Activated naive CD8-positive, alpha-beta T cell treated with anti-CD3 and anti-CD28 coated beads, Interleukin-2, amount 10 ng/mL, durations not matched to agents 7 days and 5 days (primary cell): ENCODE data around the gene TMEM86A. TPM values are rescaled to one million over a fixed set of nuclear protein-coding genes. Genes with fewer than 3 reads are reported as not detected.

Experiments
- ATAC-seq: fragments of 150-1000 bp; cut with Tn5 transposase; one replicate; pipeline ENCODE4 v1.10.0; 2021; ENCODE audit warnings: low read depth, moderate library complexity
- POLR2A ChIA-PET: fragments of 350-600 bp; sonication (Branson Sonifier 250); formaldehyde crosslinking; loops from one replicate; lab custom pipeline; 2021; ENCODE audit warnings: antibody characterized with exemption; lab: Charles Lee
- DNase-seq: peaks from one replicate; pipeline ENCODE4 v3.0.0; 2021
- H3K27ac Mint-ChIP-seq: one replicate; pipeline ENCODE4 v1.8.0; 2022; ENCODE audit warnings: mild to moderate bottlenecking, mixed read lengths
- H3K27me3 Mint-ChIP-seq: one replicate; pipeline ENCODE4 v1.8.0; 2022; ENCODE audit warnings: mild to moderate bottlenecking, moderate library complexity, mixed read lengths
- H3K36me3 Mint-ChIP-seq: one replicate; pipeline ENCODE4 v1.8.0; 2021; ENCODE audit warnings: mild to moderate bottlenecking, mixed read lengths
- H3K4me1 Mint-ChIP-seq: one replicate; pipeline ENCODE4 v1.8.0; 2021; ENCODE audit warnings: mixed read lengths
- H3K4me3 Mint-ChIP-seq: one replicate; pipeline ENCODE4 v1.8.0; 2022; ENCODE audit warnings: mild to moderate bottlenecking, moderate library complexity, mixed read lengths
- H3K9me3 Mint-ChIP-seq: one replicate; pipeline ENCODE4 v1.8.0; 2021; ENCODE audit warnings: mixed read lengths
- total RNA-seq, 2 experiments: library from RNA; stranded (reverse); gene quantifications; one replicate each; pipeline ENCODE4 v1.2.3, GENCODE V29; 2021

TMEM86A gene
- total RNA-seq, 2 experiments from 2014 or later: 1.4 to 1.7 TPM

DNA sequence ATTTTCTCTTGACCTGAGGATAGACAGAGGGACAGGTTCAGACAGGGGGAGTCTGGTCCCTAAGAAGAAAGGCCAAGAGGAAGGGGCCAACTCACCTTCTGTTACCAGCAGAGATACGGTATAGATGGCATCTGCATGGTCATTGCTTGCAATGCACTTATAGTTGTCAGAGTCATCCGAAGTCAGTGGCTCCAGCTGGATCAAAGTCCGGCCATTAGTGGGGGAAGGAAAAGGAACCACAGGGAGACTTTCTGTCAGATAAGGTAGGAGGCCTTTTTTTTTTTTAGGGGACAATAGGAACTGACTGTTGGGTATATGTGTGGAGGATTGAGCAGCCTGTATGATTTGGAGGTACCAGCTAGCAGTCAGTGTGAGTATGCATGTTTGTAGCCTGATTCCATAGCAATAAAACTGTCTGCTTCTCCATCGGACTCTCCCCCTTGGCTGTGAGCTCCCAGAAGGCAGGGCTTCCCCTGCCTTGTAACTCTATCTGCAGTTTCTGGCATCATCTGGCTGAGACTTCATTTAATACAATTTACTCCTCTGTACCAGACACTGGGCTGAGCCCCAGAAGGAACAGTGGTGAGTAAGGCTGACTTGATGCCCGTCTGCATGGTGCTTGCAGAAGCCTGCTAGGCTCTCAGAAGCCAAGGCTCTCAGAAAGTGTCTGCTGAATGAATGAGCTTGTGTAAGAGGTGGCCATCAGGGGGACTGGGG, 21.7 kb downstream of the TMEM86A start:
- H3K27ac Mint-ChIP-seq: no peak overlapping the region
- H3K36me3 Mint-ChIP-seq: no peaks in the 10 kb centered on the region
- DNase-seq (no peak), ATAC-seq (no peak)
- H3K27me3 Mint-ChIP-seq: peaks cover 6% of the 10 kb centered on the region
- POLR2A ChIA-PET: interaction anchor here (1.0 kb wide), 1 partner anchor 326 kb away, joined by 3 read pairs; the partner anchor contains the start of gene LDHA
- peaks cover 6% of the 10 kb centered on the region for H3K4me1 Mint-ChIP-seq
- no peaks in the 10 kb centered on the region for H3K9me3 Mint-ChIP-seq
- H3K4me3 Mint-ChIP-seq: peak overlapping the region; percentile 93

DNA sequence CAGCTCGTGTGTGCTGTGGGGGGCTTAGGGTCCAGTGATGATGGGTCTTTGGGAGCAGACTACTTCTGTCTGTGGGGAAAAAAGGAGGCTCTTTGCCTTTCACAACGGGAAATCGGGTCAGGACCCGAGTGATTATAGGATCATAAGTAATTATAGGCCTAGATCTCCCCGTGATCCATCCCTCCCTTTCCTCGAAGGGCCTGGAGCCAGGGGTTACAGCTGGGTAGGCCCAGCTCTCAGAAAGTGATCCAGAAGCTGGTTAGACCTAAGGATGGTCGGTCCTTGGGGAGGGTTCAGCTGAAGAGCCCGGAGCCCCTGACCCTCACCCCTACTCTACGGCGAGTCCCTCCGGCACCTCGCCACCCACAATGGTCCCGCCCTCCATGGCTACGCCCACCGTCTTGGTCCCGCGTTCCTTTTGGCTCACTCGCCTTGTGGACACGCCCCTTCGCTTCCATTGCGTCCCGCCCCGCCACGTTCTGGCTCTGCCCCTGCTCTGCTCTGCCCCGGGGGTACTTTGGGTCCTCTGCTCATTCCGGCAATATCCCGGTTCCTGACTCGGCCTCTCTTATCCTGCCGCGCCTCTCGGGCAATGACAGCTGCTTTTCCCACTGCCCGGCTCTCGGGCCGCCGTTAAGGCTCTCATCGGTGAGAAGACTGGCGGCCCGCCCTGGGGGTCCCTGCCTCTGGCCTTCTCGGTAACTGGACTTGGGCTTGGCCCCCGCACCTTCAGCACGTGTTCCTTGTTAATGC, 22.4 kb downstream of the TMEM86A start:
- H3K36me3 Mint-ChIP-seq: no peaks in the 10 kb centered on the region
- H3K9me3 Mint-ChIP-seq: no peaks in the 10 kb centered on the region
- no peak overlapping the region for H3K27ac Mint-ChIP-seq
- ATAC-seq (peak; percentile 91), DNase-seq (peak; percentile 80)
- H3K4me3 Mint-ChIP-seq: peak overlapping the region; percentile 93
- POLR2A ChIA-PET: interaction anchor here (1.6 kb wide), 1 partner anchor 194 kb away, joined by 9 read pairs; the partner anchor contains the start of gene TSG101
- peaks cover 6% of the 10 kb centered on the region for H3K4me1 Mint-ChIP-seq
- peaks cover 6% of the 10 kb centered on the region for H3K27me3 Mint-ChIP-seq

DNA sequence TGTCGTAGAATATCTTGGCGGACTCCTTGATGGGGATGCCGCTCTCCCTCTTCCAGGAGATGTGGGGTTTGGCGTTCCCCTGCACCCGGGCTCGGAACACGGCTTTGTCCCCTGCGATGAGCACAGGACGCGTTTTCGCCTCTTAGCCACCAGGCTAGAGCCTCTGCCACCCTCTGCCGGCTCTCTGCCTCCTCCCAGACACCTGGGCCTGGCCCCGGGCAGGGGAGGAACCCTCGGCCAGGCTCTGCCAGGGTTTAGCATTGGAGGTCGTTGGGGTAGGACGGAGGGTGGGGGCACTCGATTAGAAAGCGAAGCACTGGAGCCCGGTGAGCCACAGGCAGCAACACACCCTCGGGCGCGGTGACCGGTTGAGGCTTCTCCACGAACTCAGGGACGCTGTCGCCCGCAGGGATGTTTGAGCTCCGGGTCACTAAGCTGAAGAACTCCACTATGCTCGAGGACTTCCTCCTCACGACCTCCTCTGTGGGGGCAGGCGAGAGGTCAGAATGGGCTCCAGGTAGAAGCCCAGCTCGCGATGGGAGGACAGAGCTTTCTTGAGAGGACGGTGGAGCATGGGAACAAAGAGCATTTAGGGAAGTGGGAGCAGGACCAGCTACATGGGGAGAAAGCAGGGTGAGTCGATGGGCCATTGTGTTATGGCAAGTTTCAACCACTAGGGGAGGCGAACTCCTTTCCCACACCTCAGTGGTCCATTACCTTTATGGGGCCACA, 23.1 kb downstream of the TMEM86A start:
- DNase-seq (peak; percentile 62), ATAC-seq (peak; percentile 56)
- Mint-ChIP-seq H3K27me3 (peaks cover 6% of the 10 kb centered on the region), H3K9me3 (no peaks in the 10 kb centered on the region), H3K4me1 (peaks cover 6% of the 10 kb centered on the region), H3K36me3 (no peaks in the 10 kb centered on the region), H3K27ac (peak overlapping the region; percentile 69), H3K4me3 (peak overlapping the region; percentile 93)
- POLR2A ChIA-PET: interaction anchor here (0.6 to 1.6 kb wide), 2 partner anchors 195 to 308 kb away, joined by 3 to 9 read pairs; partner anchors contain the start of gene TSG101

DNA sequence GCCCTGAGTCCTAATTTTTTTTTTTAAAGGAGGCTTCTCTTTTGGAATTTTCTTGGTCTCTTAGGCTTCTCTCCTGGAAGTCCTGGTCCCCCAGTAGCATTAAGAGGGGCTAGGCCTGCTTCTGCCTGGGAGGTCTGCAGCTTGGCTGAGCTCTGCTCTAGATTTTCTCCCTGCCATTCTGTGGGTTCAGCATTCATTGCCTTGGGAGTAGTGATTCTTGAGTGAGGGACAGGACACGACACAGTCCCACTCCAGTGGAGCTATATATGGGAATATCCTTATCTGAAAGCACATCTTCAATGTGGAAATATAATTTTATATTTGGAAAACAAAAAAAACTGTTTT, 23.7 kb downstream of the TMEM86A start:
- ATAC-seq: no peak
- H3K36me3 Mint-ChIP-seq: no peaks in the 10 kb centered on the region
- H3K27me3 Mint-ChIP-seq: peaks cover 6% of the 10 kb centered on the region
- H3K9me3 Mint-ChIP-seq: no peaks in the 10 kb centered on the region
- H3K4me1 Mint-ChIP-seq: peaks cover 6% of the 10 kb centered on the region
- POLR2A ChIA-PET: interaction anchor here (1.6 kb wide), 1 partner anchor 196 kb away, joined by 9 read pairs; the partner anchor contains the start of gene TSG101
- no peak overlapping the region for H3K27ac Mint-ChIP-seq
- DNase-seq: no peak
- peak overlapping the region; percentile 93 for H3K4me3 Mint-ChIP-seq

DNA sequence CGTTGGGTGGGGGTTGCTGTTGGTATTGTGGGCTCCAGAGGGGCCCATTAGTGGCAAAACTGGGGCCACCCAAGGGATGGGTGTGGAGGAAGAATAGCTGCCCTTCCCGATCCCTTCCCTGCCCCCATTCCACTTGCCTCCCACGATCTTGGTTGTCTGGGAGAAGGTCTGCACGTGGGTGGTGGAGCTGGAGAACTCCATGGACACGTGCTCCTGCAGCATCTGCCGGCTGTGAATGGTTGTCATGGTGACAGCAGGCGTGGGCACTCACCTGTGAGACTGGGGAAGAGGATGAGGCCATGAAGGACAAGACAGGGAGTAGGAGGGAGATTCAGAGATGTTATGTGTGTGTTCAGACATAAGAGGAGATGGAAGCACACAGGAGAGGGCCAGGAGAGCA, 25.4 kb downstream of the TMEM86A start:
- POLR2A ChIA-PET: no interaction called here
- no peak overlapping the region for H3K4me3 Mint-ChIP-seq
- no peaks in the 10 kb centered on the region for H3K9me3 Mint-ChIP-seq
- DNase-seq (no peak), ATAC-seq (no peak)
- H3K36me3 Mint-ChIP-seq: no peaks in the 10 kb centered on the region
- no peak overlapping the region for H3K27ac Mint-ChIP-seq
- H3K27me3 Mint-ChIP-seq: peaks cover 4% of the 10 kb centered on the region
- peaks cover 7% of the 10 kb centered on the region for H3K4me1 Mint-ChIP-seq

DNA sequence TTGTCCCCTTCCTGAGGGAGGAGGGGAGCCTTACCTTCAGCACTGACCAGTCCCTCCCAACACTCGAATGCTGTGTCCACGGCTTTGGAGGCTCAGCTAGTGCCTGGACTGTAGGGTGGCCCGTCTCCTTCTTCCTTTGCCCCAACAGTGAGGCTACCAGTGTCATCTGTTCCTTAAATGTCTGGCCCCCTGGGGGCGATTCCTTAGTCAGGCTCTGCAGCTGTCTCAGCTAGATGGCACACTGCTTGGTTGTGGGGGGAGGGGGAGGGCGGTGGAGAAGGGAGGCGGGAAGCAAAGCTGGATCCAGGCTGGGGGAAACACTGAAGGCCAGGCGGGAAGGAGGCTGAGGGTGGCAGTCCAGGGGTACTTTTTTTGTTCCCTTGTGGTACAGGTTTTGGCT, 27.5 kb downstream of the TMEM86A start, which contains the start of gene IGSF22:
IGSF22 (minus strand) TSS at position 149 of the 400 bp plus-strand sequence. CDS start 1,952 bp downstream, outside the sequence.
- Mint-ChIP-seq H3K27me3 (no peaks in the 10 kb centered on the region), H3K36me3 (no peaks in the 10 kb centered on the region), H3K27ac (no peak within 1 kb of the TSS), H3K4me1 (peaks cover 7% of the 10 kb centered on the region), H3K4me3 (no peak within 1 kb of the TSS), H3K9me3 (no peaks in the 10 kb centered on the region)
- DNase-seq (no peak), ATAC-seq (no peak)
- POLR2A ChIA-PET: no interaction called here

DNA sequence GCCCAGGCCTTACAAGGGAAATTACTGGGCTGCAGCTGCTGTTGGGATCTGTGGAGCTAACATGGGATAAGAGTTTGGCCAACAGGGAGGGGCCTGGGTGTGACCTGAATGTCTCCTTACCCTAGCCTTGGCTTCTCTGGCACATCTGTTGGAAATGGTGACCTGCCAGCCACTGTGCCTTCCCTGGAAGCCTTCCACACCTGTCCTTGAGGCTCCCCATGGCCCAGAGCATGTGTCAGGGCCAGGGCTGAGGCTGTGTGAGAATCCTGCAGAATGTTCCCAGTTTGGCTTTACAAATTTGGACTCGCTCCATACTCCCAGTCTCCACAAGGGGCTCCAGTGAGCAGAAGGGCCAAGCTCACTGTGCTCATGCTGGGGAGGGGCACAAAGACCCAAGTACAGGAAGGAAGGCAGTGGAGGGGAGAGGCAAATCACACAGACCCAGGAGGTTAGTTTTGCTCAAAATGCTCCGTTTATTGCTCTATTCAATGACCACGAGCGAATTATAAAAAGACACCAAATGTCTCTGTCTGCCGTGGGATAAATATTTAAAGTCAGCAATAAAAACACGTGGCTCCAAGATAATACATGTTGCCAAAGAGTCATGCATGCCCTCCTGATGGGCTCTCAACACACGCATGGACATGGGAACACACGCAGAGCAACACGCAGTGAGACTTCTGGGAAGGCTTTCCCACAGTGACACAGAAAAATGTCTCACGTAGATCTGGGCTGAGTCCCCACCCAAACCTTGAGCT, 29.1 kb downstream of the TMEM86A start:
- POLR2A ChIA-PET: no interaction called here
- no peaks in the 10 kb centered on the region for H3K36me3 Mint-ChIP-seq
- H3K9me3 Mint-ChIP-seq: no peaks in the 10 kb centered on the region
- H3K27ac Mint-ChIP-seq: no peak overlapping the region
- no peaks in the 10 kb centered on the region for H3K27me3 Mint-ChIP-seq
- H3K4me3 Mint-ChIP-seq: no peak overlapping the region
- peaks cover 3% of the 10 kb centered on the region for H3K4me1 Mint-ChIP-seq
- ATAC-seq: peak; percentile 43
- DNase-seq: no peak

DNA sequence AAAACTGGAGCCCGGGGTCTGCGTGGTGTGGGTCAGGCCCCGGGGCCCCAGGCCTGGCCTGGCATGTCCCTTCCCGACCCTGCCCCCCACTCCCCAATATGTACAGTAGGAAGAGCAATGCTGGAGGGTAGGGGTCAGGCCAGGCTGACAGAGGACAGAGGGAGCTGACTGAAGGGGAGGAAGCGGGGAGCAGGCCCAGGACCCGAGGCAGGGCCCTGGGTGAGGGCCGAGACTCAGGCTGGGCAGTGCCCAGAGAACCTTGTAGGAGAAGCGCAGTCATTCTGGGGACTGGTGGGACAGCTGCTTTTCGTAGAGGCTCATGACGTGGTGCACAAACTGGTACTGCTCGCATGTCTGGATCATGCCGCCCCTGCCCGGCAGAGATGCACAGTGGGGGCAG, 30.1 kb downstream of the TMEM86A start:
- POLR2A ChIA-PET: interaction anchor here (0.5 kb wide), 1 partner anchor 1651 kb away, joined by 3 read pairs; no protein-coding TSS in a partner anchor

DNA sequence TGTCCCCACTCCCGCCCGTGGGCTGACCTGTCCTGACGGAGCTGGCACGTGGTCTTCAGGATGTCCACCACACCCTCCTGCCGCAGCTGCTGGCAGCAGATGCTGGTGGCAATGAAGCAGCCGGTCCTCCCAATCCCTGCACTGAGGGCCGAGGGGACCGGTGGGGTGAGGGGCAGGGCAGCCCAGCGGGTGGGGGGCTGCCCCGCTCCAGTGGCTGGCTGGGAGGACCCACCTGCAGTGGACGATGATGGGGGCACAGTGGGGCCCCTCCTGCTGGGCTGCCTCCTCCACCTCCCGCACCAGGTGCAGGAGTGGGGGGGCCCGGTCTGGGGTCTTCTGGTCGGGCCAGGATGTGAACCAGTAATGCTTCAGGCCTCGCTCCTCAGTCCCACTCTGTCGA, 30.8 kb downstream of the TMEM86A start:
- no peaks in the 10 kb centered on the region for H3K9me3 Mint-ChIP-seq
- ATAC-seq: no peak
- no peak for DNase-seq
- peaks cover 3% of the 10 kb centered on the region for H3K4me1 Mint-ChIP-seq
- H3K36me3 Mint-ChIP-seq: no peaks in the 10 kb centered on the region
- POLR2A ChIA-PET: no interaction called here
- no peak overlapping the region for H3K27ac Mint-ChIP-seq
- no peak overlapping the region for H3K4me3 Mint-ChIP-seq
- H3K27me3 Mint-ChIP-seq: no peaks in the 10 kb centered on the region

More for the DNA sequence above, 30.1 kb downstream of the TMEM86A start:
- H3K27me3 Mint-ChIP-seq: no peaks in the 10 kb centered on the region
- no peaks in the 10 kb centered on the region for H3K9me3 Mint-ChIP-seq
- H3K36me3 Mint-ChIP-seq: no peaks in the 10 kb centered on the region
- H3K4me3 Mint-ChIP-seq: no peak overlapping the region
- no peak for DNase-seq
- no peak for ATAC-seq
- H3K4me1 Mint-ChIP-seq: peaks cover 3% of the 10 kb centered on the region
- H3K27ac Mint-ChIP-seq: no peak overlapping the region

DNA sequence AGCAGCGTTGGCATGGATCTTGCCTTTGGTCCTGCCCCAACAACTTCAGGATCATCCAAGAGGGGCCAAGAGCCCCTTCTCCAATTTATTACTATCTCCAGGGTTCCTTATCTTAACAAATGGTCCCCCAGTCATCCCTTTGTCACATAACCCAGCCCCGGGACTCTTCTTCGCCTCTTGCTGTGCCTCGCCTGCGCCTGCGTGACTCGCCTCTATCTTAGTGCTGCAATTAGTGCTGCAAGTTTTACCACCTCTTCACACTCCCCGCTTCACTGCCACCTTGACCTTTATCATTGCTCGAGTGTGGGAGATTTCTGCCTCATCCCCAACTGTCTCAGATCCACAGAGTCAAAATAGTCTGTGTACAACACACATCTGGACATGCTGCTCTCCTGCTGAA, 31.4 kb downstream of the TMEM86A start:
- Mint-ChIP-seq H3K36me3 (no peaks in the 10 kb centered on the region), H3K4me1 (peaks cover 3% of the 10 kb centered on the region), H3K27me3 (no peaks in the 10 kb centered on the region), H3K9me3 (no peaks in the 10 kb centered on the region), H3K4me3 (no peak overlapping the region), H3K27ac (no peak overlapping the region)
- DNase-seq (no peak), ATAC-seq (no peak)
- POLR2A ChIA-PET: no interaction called here

DNA sequence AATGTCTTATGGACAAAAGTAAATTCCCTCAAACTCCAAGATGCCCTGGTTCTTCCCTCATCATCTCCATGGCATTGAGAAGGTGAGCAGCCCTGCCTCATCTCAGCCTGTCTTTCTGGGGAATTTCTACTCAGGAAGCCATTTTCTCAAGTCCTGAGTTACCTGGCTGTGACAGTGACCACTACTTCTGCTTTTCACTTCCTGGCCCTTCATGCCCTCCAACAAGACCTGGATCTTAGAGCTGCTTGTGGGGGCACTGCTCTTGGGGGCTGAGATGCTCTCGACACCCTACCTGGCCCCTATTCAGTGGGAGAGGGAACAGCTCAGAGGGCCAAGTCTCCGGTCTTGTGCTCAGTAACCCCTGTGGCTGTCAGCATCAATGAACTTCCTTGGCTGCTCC, 32.9 kb downstream of the TMEM86A start:
- H3K4me1 Mint-ChIP-seq: peaks cover 3% of the 10 kb centered on the region
- POLR2A ChIA-PET: interaction anchor here (1.0 to 1.2 kb wide), 2 partner anchors 97 to 205 kb away, joined by 3 to 4 read pairs; partner anchors contain the start of genes SPTY2D1 and TSG101
- DNase-seq (no peak), ATAC-seq (no peak)
- H3K27me3 Mint-ChIP-seq: no peaks in the 10 kb centered on the region
- no peak overlapping the region for H3K4me3 Mint-ChIP-seq
- H3K9me3 Mint-ChIP-seq: no peaks in the 10 kb centered on the region
- no peaks in the 10 kb centered on the region for H3K36me3 Mint-ChIP-seq
- no peak overlapping the region for H3K27ac Mint-ChIP-seq

DNA sequence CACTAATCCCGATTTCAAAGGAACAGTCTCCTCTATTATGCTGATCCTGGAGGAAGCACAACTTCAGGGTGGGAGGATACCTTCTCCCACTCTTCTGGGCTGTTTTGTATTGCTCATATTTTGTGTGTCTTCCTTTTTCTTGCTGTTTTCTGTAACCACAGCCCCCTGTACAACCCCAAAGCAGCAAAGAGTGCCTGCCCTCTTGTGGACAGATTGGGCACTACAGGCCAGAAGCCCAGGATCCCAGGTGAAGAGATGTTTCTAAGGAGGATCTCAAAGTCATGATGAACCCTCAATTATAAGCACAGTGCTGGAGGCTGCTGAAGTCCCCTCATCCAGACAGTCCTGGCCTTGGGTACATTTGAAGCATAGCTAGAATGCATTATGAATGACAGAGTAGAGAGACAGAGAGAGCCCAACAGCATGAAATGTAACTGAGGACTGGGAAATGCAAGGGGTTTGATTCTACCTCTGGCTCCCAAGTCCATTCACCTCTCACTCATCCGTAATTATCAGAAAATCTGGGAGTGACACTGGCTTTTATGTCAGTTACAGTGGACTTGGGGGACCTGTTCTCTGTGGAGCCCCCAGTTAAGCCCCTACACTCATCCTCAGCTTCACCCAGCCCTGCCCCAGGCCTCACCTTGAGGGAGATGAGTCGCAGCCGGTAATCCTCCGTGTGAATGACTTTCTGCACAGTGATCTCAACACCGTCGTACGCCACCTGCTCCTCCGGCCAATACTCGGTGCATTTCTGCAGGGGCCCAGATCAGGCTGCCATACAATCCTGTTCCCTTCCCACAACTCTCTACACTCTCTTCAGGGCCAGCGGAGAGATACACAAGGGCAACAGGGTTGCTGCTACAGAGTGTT, 33.6 kb downstream of the TMEM86A start:
- Mint-ChIP-seq H3K4me1 (peaks cover 3% of the 10 kb centered on the region), H3K9me3 (no peaks in the 10 kb centered on the region), H3K36me3 (no peaks in the 10 kb centered on the region), H3K27ac (no peak overlapping the region), H3K27me3 (no peaks in the 10 kb centered on the region), H3K4me3 (no peak overlapping the region)
- peak; percentile 55 for ATAC-seq
- peak; percentile 73 for DNase-seq
- POLR2A ChIA-PET: interaction anchor here (0.6 to 1.2 kb wide), 2 partner anchors 98 to 267 kb away, joined by 3 to 5 read pairs; partner anchors contain the start of gene SPTY2D1
